Stimulated activated CD8-positive, alpha-beta memory T cell treated with anti-CD3 and anti-CD28 coated beads, Interleukin-15, amount 100 ng/mL, for 48 hours (primary cell): ENCODE data around the gene MRPL16.
"Not testable (repeated sequence)": the region's sequence is repeated elsewhere in the genome, so short reads cannot be mapped to it uniquely, and the experiment has no call there.

ENCODE experiments used
- DNase-seq, 2 donors: peaks; one replicate each; pipeline ENCODE4 v3.0.0-alpha.2; 2020; ENCODE audit warnings: low read depth in 2 of 2

The MRPL16 gene

DNA sequence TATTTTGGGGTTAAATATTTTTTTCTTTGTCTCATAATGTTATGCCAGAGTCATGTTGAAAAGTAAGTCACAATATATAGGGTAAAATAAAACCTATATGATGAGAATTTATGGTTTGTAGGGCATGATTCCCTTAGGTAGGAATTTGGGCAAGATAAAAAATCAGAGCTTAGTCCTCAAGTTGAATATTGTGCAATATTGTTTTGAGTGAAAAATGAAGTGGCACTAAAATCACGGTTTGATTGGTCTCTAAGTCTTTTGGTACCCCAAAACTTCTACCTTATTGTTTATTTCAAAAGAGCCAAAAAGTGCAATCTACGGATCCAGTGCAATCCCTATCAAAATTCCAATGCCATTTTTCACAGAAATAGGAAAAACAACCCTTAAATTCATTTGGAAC, 1.6 kb upstream of the MRPL16 start:
- no peak for DNase-seq

GRCh38 chr11:59810911-59811259, 307 bp upstream of the MRPL16 start:
- no peak for DNase-seq

DNA sequence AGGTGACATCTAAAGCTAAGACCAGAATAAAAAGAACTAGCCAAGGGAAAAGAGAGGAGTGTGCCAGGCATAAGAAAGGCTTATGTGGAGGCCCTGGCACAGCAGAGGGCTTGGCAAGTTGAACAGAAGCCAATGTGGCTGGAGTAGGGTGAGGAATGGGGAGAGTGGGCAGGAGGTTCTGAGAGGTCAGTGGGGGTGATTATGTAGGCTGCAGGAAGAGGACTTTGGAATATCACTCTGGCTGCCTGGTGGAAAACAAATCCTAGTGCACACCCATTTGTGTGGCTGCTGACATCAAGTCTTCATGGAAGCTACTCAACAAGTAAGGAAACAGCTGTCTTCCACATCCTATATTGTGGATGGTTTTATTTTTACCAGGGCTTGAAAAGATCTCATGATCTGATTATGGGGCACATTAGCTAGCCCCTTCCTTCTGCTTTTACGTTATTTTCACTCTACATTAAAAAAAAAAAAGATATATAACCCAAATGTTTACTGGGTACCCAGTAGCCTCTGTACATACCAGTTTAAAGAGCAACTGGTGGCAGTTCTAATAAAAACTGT, 3.4 kb downstream of the MRPL16 start:
- DNase-seq, result no peak

DNA sequence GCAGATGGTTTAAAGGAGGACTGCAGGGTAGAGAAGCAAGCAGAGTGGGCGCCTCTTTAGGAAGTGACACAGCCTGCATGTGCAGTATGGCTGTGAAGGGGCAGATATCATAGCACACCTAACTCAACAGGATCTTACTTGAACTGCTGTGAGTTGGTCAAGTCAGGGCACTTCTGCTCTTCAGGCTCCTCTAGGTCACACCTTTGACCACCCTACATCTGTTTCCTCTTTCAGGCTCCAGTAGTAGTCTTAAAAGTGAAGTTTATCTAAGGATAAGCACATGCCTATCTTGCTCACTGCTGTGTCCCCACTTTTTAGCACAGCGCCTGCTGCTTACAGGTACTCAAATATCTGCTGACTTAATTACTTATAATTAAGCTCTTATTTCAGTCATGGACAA, 6.5 kb downstream of the MRPL16 start:
- no peak for DNase-seq

- DNase-seq, result no peak
Measured at GRCh38 chr11:59802639-59803176, 7.9 kb downstream of the MRPL16 start.

GRCh38 chr11:59801981-59802638, 8.5 kb downstream of the MRPL16 start:
- no peak for DNase-seq

- DNase-seq, result no peak
Measured at GRCh38 chr11:59801160-59801706, 9.3 kb downstream of the MRPL16 start.

DNA sequence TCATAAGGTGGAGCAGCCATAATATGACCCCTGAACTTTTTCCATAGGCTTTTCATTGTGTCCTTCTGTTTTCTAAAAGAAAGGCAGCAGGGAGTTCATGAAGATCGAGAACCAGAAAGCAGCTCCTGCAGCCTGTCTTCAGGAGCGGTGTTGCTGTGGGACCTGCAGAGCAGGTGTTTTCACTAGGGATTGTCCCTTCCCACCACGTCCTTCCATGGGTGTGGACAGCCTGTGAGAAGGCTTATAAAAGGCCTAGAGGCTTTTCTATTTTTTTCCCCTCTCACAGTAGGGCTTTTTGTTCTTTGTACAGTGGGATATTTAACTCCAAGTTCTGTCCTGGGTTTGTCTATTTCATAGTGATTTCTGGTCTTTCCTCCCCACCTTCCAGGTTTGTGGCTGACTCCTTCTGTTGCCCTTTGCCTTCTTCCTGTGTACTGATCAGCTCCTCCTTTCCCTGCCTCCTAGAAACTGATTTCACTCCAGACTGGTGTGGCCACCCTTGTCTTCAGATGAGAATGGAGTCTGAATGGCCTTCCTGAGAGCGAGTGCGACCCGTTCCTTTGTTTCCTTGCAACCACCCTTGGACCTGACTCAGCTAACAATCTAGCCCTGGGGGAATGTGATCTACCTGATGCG, 10.1 kb downstream of the MRPL16 start:
- no peak for DNase-seq

DNA sequence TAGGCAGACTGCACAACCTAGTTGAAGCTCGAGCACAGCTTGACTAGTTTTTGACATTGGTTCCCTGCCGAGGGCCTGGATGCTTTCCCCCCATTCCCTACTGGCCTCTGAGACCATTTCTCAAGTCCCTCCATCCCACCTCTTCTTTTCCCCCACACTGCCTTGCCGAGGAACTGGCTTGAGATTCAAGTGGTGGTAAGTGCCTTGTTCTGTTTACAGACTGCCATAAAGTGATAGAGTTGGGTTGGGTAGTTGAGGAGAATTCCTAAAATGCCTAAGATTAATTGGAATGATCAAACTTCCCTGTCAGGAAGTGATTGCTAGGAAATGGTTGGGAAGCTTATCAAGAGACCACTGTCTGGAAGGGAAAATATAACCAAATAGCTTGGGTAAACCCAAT, 16.2 kb downstream of the MRPL16 start:
- no peak for DNase-seq

DNA sequence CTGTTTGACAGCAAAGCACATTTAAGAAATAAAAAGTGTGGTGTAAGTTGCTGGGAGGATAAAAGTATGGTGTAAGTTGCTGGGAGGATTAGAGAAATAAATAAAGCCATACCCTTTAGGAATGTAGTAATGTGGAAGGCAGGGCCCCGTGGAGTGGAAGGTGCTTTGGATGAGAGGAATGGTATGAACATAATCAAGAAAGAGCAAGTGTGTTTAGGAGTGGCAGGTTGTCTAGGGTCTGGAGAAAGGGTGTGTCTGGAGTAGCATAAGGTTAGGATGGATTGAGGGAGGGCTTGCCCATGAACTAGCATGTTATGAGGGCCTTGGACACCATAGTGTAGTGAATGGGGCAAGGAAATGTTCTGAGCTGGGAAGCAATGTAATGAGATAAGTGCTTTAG, 18.1 kb downstream of the MRPL16 start:
- DNase-seq, result no peak

DNA sequence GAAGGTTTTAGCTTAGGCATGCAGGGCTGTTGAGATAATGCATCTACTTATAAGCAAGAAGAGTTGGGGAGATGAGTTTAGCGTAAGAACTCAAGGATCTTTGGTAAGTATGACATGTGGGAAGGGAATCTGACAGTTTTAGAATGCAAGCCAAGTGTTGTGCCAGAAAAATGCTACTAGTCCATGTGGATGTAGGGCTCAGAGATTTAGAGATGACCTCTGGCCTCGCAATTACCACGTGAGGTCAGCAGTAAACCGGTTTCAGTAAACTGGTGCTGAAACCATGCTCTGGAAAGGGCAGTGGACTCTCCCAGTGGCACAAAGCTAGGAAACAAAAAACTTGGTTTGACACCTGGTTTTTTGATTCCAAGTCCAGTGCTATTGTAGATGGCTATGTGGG, 18.9 kb downstream of the MRPL16 start:
- DNase-seq, result no peak

DNA sequence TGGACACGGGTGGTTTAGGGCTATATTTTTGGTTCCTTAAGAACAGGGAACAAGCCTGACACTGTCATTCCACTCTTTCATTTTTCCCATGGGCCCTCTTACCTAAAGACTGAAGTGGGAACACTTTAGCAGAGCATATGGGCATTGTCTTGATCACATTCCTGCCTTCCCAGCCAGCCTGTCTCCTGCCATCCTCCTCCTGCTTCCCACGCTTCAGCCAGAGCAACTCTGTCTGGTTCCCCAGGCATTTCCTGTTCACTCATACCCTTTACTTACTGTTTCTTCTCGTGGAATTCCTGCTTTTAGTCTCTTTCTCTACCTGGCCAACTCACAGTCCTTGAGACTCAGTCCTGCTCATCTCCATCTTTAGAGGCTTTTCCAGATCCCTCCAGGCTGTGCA, 22.8 kb downstream of the MRPL16 start:
- no peak for DNase-seq

- no peak for DNase-seq
Measured at GRCh38 chr11:59787255-59787588, 23.4 kb downstream of the MRPL16 start.

GRCh38 chr11:59785818-59786217, 24.8 kb downstream of the MRPL16 start:
- DNase-seq, result no peak

DNA sequence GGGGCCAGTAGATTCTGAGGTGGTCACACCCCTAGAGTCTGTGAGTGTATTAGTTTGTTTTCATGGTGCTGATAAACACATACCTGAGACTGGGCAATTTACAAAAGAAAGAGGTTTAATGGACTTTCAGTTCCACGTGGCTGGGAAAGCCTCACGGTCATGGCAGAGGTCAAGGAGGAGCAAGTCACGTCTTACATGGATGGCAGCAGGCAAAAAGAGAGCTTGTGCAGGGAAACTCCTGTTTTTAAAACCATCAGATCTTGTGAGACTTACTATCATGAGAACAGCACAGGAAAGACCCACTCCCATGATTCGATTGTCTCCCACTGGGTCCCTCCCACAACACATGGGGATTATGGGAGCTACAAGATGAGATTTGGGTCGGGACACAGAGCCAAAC, 26.1 kb downstream of the MRPL16 start:
- DNase-seq, result not testable (repeated sequence)

DNA sequence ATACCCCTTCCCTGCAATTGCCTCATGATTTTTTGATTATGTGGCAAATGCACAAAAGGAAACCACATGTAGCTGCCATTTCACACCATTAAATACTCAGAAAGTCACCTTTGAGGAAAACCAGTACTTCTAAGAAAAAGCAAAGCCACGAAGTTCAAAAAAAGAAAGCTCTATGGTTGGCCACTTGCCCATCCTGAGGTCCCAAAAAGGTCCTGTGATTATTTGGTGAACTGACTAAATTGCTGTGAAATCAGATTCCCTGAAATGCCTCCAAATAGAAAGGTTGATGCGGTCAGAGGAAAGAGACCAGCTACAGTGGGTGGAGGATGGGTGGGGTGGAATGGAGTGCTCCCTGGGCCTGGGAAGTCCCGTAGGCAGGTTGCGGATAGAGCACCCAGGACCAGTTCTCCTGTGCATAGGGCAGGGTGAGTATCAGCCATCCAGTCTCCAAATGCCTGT, 26.9 kb downstream of the MRPL16 start:
- DNase-seq, result peak in 1 of 2 donors; percentile 7

- DNase-seq, result no peak
Measured at GRCh38 chr11:59782080-59782479, 28.5 kb downstream of the MRPL16 start.

- no peak for DNase-seq
Measured at GRCh38 chr11:59779487-59779886, 31.1 kb downstream of the MRPL16 start.

GRCh38 chr11:59778122-59778521, 32.5 kb downstream of the MRPL16 start:
- no peak for DNase-seq

- no peak for DNase-seq
Measured at GRCh38 chr11:59777104-59777503, 33.5 kb downstream of the MRPL16 start.

- no peak for DNase-seq
Measured at GRCh38 chr11:59776210-59777066, 34.1 kb downstream of the MRPL16 start.

GRCh38 chr11:59773083-59773440, 37.5 kb downstream of the MRPL16 start:
- DNase-seq, result no peak
